GM12801 (cell line): Measurements from ENCODE around the gene EPS8L2.

Experiments used
- CTCF ChIP-seq: IDR thresholded peaks from one replicate; pipeline ENCODE4 v1.5.1; 2011; ENCODE audit warnings: control low read depth; ENCODE audit not compliant: insufficient read length; ENCODE audit errors: extremely low read depth

EPS8L2 gene

GRCh38 chr11:707817-708420, 1.9 kb downstream of the EPS8L2 start:
- no peak for TF ChIP-seq CTCF

GRCh38 chr11:708511-708910, 2.5 kb downstream of the EPS8L2 start:
- no peak for TF ChIP-seq CTCF

- no peak for TF ChIP-seq CTCF
These were observed 3.3 kb downstream of the EPS8L2 start for GRCh38 chr11:709109-709997.

- TF ChIP-seq CTCF, result no peak
These were observed 8.4 kb downstream of the EPS8L2 start for GRCh38 chr11:714436-714835.

- TF ChIP-seq CTCF, result no peak
These were observed 13.4 kb downstream of the EPS8L2 start for GRCh38 chr11:719214-720016.

GRCh38 chr11:720017-720641, 14.1 kb downstream of the EPS8L2 start:
- TF ChIP-seq CTCF, result no peak
